Measurements from ENCODE around the gene BMP6. TPM values are rescaled to one million over a fixed set of nuclear protein-coding genes. Genes with fewer than 3 reads are reported as not detected.

BMP6 gene
- total RNA-seq, 1 experiment from 2014 or later: 1.9 TPM

DNA sequence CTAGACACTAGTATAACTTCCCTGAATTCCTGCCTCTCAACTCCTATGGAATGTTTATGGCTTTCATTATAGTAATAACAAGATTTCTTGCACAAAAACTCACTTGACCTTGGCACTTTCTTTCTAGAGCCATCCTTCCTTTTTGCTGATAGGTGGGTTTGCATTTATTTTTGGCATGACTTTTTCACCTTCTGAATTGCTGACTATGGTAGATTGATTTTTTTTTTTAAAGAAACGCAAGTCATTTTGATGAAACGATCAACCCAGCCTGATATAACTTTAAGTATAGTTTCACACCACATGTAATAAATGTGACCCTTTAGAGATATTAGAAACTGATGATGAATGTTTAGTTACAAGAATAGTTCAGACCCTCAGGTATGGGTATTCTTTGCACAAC is 61.8 kb downstream of the BMP6 start:
- BruUV-seq (replicated peaks): no TSS peak
- H3K4me3 ChIP-seq (ENCODE audit: low read depth, low read length, poor library complexity, severe bottlenecking): no peak overlapping the region
- no peak for DNase-seq (ENCODE audit: low spot score)
- TF ChIP-seq, protein P1, sequence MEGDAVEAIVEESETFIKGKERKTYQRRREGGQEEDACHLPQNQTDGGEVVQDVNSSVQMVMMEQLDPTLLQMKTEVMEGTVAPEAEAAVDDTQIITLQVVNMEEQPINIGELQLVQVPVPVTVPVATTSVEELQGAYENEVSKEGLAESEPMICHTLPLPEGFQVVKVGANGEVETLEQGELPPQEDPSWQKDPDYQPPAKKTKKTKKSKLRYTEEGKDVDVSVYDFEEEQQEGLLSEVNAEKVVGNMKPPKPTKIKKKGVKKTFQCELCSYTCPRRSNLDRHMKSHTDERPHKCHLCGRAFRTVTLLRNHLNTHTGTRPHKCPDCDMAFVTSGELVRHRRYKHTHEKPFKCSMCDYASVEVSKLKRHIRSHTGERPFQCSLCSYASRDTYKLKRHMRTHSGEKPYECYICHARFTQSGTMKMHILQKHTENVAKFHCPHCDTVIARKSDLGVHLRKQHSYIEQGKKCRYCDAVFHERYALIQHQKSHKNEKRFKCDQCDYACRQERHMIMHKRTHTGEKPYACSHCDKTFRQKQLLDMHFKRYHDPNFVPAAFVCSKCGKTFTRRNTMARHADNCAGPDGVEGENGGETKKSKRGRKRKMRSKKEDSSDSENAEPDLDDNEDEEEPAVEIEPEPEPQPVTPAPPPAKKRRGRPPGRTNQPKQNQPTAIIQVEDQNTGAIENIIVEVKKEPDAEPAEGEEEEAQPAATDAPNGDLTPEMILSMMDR (conservative IDR thresholded peaks at IDR 0.05; ENCODE audit: low read depth, low read length): no peak
- no peak for TF ChIP-seq EZH2 (IDR thresholded peaks at IDR 0.05; ENCODE audit: borderline replicate concordance, low read depth, low read length, poor library complexity, severe bottlenecking)
- no peaks in the 10 kb centered on the region for H3K36me3 ChIP-seq (ENCODE audit: insufficient read depth, low read length, poor library complexity, severe bottlenecking)
- H3K9me3 ChIP-seq (ENCODE audit: low read depth, low read length, poor library complexity, severe bottlenecking): no peaks in the 10 kb centered on the region
- H3K27me3 ChIP-seq (replicated peaks; ENCODE audit: insufficient read depth, low read depth, low read length, poor library complexity): no peaks in the 10 kb centered on the region
- H3K27ac ChIP-seq (ENCODE audit: low read depth, low read length, poor library complexity, severe bottlenecking): no peak overlapping the region
- ChIA-PET CTCF (no interaction called here), POLR2A (ENCODE audit: low non-redundant PET) (no interaction called here)
- intact Hi-C loops (cut with micrococcal nuclease; ENCODE audit: unreplicated experiment): loop anchor here (2.0 kb wide), 1 partner anchor 45 kb away; no protein-coding TSS in a partner anchor
- H3K4me1 ChIP-seq (ENCODE audit: insufficient read depth, low read length, poor library complexity, severe bottlenecking): no peaks in the 10 kb centered on the region

DNA sequence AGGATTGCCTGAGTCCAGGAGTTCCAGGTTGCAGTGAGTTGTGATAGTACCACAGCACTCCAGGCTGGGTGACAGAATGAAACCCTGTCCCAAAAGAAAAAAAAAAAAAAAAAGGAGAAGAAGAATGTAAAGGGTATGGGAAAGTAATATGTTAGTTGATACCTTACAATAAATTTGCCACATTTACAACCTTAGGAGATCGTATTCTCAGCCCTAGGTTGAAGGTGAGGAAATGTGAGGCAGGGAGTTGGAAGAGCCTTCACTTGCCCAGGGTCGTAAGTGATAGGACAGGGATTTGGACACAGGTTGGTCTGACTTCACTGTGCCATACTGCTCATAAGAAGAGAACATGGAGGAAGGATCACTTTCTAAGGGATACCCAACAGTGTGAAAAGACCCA is 68.6 kb downstream of the BMP6 start:
- POLR2A ChIA-PET (ENCODE audit: low non-redundant PET): no interaction called here
- H3K9me3 ChIP-seq (ENCODE audit: low read depth, low read length, poor library complexity, severe bottlenecking): no peaks in the 10 kb centered on the region
- intact Hi-C loops (cut with micrococcal nuclease; ENCODE audit: unreplicated experiment): no loop called here
- TF ChIP-seq, protein P1 (conservative IDR thresholded peaks at IDR 0.05; ENCODE audit: low read depth, low read length): no peak
- no peak for TF ChIP-seq EZH2 (IDR thresholded peaks at IDR 0.05; ENCODE audit: borderline replicate concordance, low read depth, low read length, poor library complexity, severe bottlenecking)
- no peak overlapping the region for H3K27ac ChIP-seq (ENCODE audit: low read depth, low read length, poor library complexity, severe bottlenecking)
- no peaks in the 10 kb centered on the region for H3K4me1 ChIP-seq (ENCODE audit: insufficient read depth, low read length, poor library complexity, severe bottlenecking)
- H3K27me3 ChIP-seq (replicated peaks; ENCODE audit: insufficient read depth, low read depth, low read length, poor library complexity): peaks cover 3% of the 10 kb centered on the region
- CTCF ChIA-PET: no interaction called here
- no peaks in the 10 kb centered on the region for H3K36me3 ChIP-seq (ENCODE audit: insufficient read depth, low read length, poor library complexity, severe bottlenecking)
- H3K4me3 ChIP-seq (ENCODE audit: low read depth, low read length, poor library complexity, severe bottlenecking): no peak overlapping the region
- BruUV-seq (replicated peaks): no TSS peak
- no peak for DNase-seq (ENCODE audit: low spot score)

DNA sequence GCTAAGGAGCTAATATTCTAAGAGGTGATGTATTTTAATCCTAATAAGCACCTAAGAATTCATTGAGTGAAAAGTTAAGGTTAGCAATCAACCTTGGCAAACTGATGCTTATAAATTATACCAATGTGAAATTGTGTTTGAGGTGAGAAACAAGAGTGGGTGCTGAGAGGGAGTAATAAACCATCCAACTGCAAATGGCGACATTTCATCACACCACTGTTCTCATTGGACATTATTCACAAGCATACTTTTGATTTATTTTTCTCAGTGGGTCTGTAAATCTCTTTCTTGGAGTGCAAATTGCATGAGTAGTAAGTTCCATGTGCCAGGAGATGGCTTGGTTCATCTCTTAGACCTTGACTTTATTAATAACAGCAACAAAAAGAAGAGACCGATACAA is 71.5 kb downstream of the BMP6 start:
- Histone ChIP-seq H3K9me3 (ENCODE audit: low read depth, low read length, poor library complexity, severe bottlenecking) (no peaks in the 10 kb centered on the region), H3K27me3 (replicated peaks; ENCODE audit: insufficient read depth, low read depth, low read length, poor library complexity) (peaks cover 3% of the 10 kb centered on the region), H3K36me3 (ENCODE audit: insufficient read depth, low read length, poor library complexity, severe bottlenecking) (no peaks in the 10 kb centered on the region), H3K27ac (ENCODE audit: low read depth, low read length, poor library complexity, severe bottlenecking) (no peak overlapping the region), H3K4me1 (ENCODE audit: insufficient read depth, low read length, poor library complexity, severe bottlenecking) (no peaks in the 10 kb centered on the region), H3K4me3 (ENCODE audit: low read depth, low read length, poor library complexity, severe bottlenecking) (no peak overlapping the region)
- TF ChIP-seq, protein P1 (conservative IDR thresholded peaks at IDR 0.05; ENCODE audit: low read depth, low read length): no peak
- no peak for TF ChIP-seq EZH2 (IDR thresholded peaks at IDR 0.05; ENCODE audit: borderline replicate concordance, low read depth, low read length, poor library complexity, severe bottlenecking)
- intact Hi-C loops (cut with micrococcal nuclease; ENCODE audit: unreplicated experiment): no loop called here
- no TSS peak for BruUV-seq (replicated peaks)
- POLR2A ChIA-PET (ENCODE audit: low non-redundant PET): no interaction called here
- CTCF ChIA-PET: no interaction called here
- no peak for DNase-seq (ENCODE audit: low spot score)
